Testis (tissue), 2 donors: ENCODE measurements around the gene R3HDM2.

Experiments
- CTCF ChIP-seq, 3 experiments: fragments of 450-650 bp in 2 of 3; fragments of 200-600 bp in 1 of 3; sonication (generic) in 1 of 3; IDR thresholded peaks; one replicate each; pipeline ENCODE4 v1.5.1; 2016 to 2019; ENCODE audit warnings: antibody characterized with exemption in 3 of 3, mild to moderate bottlenecking in 2 of 3, moderate library complexity in 1 of 3
- POLR2A ChIP-seq: fragments of 450-650 bp; IDR thresholded peaks from one replicate; pipeline ENCODE4 v1.6.1; 2017; ENCODE audit warnings: antibody characterized with exemption, mild to moderate bottlenecking, moderate library complexity

DNA sequence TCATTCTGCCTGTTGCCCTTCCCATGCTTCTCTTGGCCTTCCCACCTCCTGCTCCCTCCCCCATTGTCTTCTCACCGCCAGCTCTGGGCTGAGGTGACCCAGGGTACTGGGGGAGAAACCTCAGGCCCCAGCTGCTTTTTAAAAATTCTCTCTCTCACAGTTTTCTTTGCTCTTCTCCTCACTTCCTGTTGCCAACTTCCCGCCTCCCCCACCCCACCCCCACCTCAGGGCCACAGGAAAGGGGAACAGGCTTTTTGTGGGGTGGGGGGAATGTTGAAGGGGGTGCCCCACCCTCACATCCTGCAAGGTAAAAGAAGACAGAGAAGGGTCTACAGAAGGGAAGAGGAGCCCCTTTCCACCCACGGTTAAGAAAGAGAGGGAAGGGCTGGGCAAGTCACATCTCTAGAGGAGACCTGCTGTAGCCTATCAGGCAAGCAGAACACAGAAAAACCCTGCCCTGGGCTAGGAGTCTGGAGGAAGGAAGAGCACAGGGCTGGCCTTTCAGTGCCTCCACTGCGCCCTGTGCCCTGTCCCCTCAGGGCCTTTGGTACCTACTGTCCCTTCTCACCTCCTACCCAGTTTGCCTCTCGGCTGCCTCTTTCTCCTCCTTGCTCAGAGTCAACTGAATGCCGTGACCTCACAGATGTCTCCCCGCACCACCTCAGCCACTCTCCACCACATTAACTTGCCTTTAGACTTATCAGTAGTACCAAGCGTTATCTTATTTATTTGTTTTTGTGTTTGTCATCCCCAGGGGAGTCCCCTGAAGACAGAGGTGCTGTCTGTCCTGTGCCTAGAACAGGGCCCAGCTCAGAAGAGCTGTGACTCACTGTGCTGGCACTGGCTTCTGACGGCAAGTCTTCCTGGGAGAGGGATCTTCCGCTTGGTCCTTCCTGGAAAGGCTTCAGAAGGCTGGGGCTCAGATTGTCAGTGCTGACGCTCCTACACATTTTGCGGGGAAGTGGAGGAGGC lies 47.2 kb upstream of the R3HDM2 start:
- TF ChIP-seq POLR2A, result no peak
- TF ChIP-seq CTCF (IDR thresholded peaks at IDR 0.05), result no peak
